ENCODE measurements around the gene KANSL1L.

- TF ChIP-seq CTCF (IDR thresholded peaks at IDR 0.05; ENCODE audit: low read depth, low read length) (no peak), EZH2phosphoT487 (IDR thresholded peaks at IDR 0.05; ENCODE audit: low read depth) (no peak)
Measured at GRCh38 chr2:210003359-210003758, 167.8 kb downstream of the KANSL1L start.
